OCI-LY3 (cell line): ENCODE results near the gene RPRML.

Experiments used
- H2AFZ ChIP-seq: fragments of 200-600, 300-600 bp; shearing (Covaris generic); 2 replicates; pipeline ENCODE4 v1.6.0; 2014; ENCODE audit warnings: antibody characterized with exemption, low read depth, low read length
- H3K27ac ChIP-seq: fragments of 200-600, 300-600 bp; sonication (generic); 2 replicates; pipeline ENCODE4 v1.5.1; 2014; ENCODE audit warnings: mild to moderate bottlenecking, low read length, moderate library complexity, mixed read lengths
- H3K27me3 ChIP-seq: fragments of 200-600, 300-600 bp; sonication (generic); 2 replicates; pipeline ENCODE4 v1.6.1; 2014; ENCODE audit warnings: low read depth, low read length, mixed read lengths
- H3K36me3 ChIP-seq: fragments of 200-600, 300-600 bp; sonication (generic); replicated peaks from 2 replicates; pipeline ENCODE3; 2014; ENCODE audit warnings: low read depth, low read length, mixed read lengths
- H3K4me1 ChIP-seq: fragments of 300-600, 200-600 bp; sonication (generic); 2 replicates; pipeline ENCODE4 v1.6.1; 2014; ENCODE audit warnings: low read length, mixed read lengths
- H3K4me2 ChIP-seq: fragments of 200-600, 300-600 bp; sonication (generic); 2 replicates; pipeline ENCODE4 v1.6.1; 2014; ENCODE audit warnings: low read length, mixed read lengths
- H3K4me3 ChIP-seq: fragments of 300-600, 200-600 bp; sonication (generic); 2 replicates; pipeline ENCODE4 v1.5.1; 2014; ENCODE audit warnings: antibody characterized with exemption, mild to moderate bottlenecking, low read length, moderate library complexity
- H3K79me2 ChIP-seq: fragments of 300-600, 200-600 bp; shearing (Covaris generic); 2 replicates; pipeline ENCODE4 v1.6.1; 2014; ENCODE audit warnings: mild to moderate bottlenecking, low read length, mixed read lengths
- H3K9ac ChIP-seq: fragments of 300-600, 200-600 bp; shearing (Covaris generic); 2 replicates; pipeline ENCODE4 v1.6.0; 2014; ENCODE audit warnings: mild to moderate bottlenecking, low read length, moderate library complexity
- H3K9me3 ChIP-seq: fragments of 200-600, 300-600 bp; shearing (Covaris generic); 2 replicates; pipeline ENCODE4 v1.6.1; 2014; ENCODE audit warnings: low read length, mixed read lengths; ENCODE audit not compliant: insufficient read depth
- H4K20me1 ChIP-seq: fragments of 200-600, 300-600 bp; sonication (generic); 2 replicates; pipeline ENCODE4 v1.6.1; 2016; ENCODE audit warnings: low read length, mixed read lengths; ENCODE audit not compliant: insufficient read depth
- EZH2phosphoT487 ChIP-seq: fragments of 200-600 bp; shearing (Covaris generic); IDR thresholded peaks from 2 replicates; pipeline ENCODE4 v1.6.1; 2018; ENCODE audit warnings: antibody characterized with exemption, mixed run types, low read depth
- TF ChIP-seq, protein P1 (sequence below): fragments of 200-600, 300-600 bp; sonication (generic); IDR thresholded peaks from 2 replicates; pipeline ENCODE4 v1.5.1; 2014; ENCODE audit warnings: antibody characterized with exemption, low read length, low read depth

RPRML gene

DNA sequence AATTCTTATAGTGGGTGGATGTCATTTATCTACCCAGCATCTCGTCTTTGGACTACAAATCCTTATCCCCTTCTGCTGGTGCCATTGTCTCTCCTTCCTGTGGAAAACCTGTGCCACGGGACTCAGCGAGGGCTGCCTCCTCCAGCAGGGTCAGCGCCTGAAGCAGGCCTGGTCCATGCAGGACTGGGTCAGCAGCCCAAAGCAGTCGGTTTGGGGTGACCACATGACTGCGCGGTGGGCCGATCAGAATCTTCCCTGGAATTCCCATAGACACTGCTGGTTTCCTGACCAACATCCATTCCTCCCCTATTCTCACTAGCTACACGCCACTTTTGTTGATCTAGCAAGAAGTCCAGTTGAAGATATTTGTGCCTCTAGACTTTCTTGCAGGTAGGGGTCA, 26.9 kb downstream of the RPRML start:
- no peak overlapping the region for H3K27ac ChIP-seq
- TF ChIP-seq EZH2phosphoT487: no peak
- TF ChIP-seq, protein P1, sequence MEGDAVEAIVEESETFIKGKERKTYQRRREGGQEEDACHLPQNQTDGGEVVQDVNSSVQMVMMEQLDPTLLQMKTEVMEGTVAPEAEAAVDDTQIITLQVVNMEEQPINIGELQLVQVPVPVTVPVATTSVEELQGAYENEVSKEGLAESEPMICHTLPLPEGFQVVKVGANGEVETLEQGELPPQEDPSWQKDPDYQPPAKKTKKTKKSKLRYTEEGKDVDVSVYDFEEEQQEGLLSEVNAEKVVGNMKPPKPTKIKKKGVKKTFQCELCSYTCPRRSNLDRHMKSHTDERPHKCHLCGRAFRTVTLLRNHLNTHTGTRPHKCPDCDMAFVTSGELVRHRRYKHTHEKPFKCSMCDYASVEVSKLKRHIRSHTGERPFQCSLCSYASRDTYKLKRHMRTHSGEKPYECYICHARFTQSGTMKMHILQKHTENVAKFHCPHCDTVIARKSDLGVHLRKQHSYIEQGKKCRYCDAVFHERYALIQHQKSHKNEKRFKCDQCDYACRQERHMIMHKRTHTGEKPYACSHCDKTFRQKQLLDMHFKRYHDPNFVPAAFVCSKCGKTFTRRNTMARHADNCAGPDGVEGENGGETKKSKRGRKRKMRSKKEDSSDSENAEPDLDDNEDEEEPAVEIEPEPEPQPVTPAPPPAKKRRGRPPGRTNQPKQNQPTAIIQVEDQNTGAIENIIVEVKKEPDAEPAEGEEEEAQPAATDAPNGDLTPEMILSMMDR: no peak
- no peaks in the 10 kb centered on the region for H3K9me3 ChIP-seq
- H2AFZ ChIP-seq: no peak overlapping the region
- H3K27me3 ChIP-seq: 0 out of 2 replicates have a peak, but pooled peaks cover 6% of the 10 kb centered on the region
- no peaks in the 10 kb centered on the region for H3K79me2 ChIP-seq
- H3K4me3 ChIP-seq: no peak overlapping the region
- H4K20me1 ChIP-seq: no peaks in the 10 kb centered on the region
- no peak overlapping the region for H3K4me2 ChIP-seq
- no peaks in the 10 kb centered on the region for H3K36me3 ChIP-seq
- H3K9ac ChIP-seq: no peak overlapping the region
- H3K4me1 ChIP-seq: no peaks in the 10 kb centered on the region

DNA sequence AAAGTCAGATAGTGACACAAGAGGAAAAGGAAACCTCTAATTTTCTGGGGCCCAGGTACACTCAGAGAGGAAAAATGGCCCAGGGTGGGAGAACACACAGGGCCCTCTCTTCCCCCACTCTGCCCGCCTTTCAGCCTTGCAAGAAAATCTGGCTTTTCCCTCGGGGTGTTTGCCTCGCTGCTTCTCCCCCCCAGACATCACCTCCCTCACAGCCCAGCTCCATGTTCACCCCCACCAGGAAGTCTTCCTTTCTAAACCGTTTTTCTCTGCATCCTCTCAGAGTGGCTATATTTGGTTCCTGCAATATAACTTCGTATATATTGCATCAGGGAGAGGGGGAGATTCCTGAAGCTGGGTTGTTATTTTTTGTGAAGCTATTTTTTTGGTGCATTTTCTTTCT, 27.3 kb downstream of the RPRML start:
- TF ChIP-seq, protein P1: no peak
- no peak for TF ChIP-seq EZH2phosphoT487

GRCh38 chr17:46950997-46951621, 27.9 kb downstream of the RPRML start:
- TF ChIP-seq, protein P1: no peak
- TF ChIP-seq EZH2phosphoT487: no peak
- H3K27ac ChIP-seq: no peak overlapping the region
- H3K79me2 ChIP-seq: no peaks in the 10 kb centered on the region
- no peaks in the 10 kb centered on the region for H3K9me3 ChIP-seq
- no peak overlapping the region for H3K9ac ChIP-seq
- no peaks in the 10 kb centered on the region for H4K20me1 ChIP-seq
- H3K27me3 ChIP-seq: peaks cover 8% of the 10 kb centered on the region; the same call in 1 of the 2 replicates
- H3K4me3 ChIP-seq: no peak overlapping the region
- no peaks in the 10 kb centered on the region for H3K4me1 ChIP-seq
- H2AFZ ChIP-seq: no peak overlapping the region
- no peak overlapping the region for H3K4me2 ChIP-seq
- no peaks in the 10 kb centered on the region for H3K36me3 ChIP-seq

More for the DNA sequence above, 27.3 kb downstream of the RPRML start:
- H3K36me3 ChIP-seq: no peaks in the 10 kb centered on the region
- no peaks in the 10 kb centered on the region for H3K4me1 ChIP-seq
- H3K79me2 ChIP-seq: no peaks in the 10 kb centered on the region
- no peaks in the 10 kb centered on the region for H4K20me1 ChIP-seq
- H3K9me3 ChIP-seq: no peaks in the 10 kb centered on the region
- no peak overlapping the region for H2AFZ ChIP-seq
- H3K27me3 ChIP-seq: peaks cover 8% of the 10 kb centered on the region; the same call in 1 of the 2 replicates
- H3K4me3 ChIP-seq: no peak overlapping the region
- H3K9ac ChIP-seq: no peak overlapping the region
- no peak overlapping the region for H3K27ac ChIP-seq
- H3K4me2 ChIP-seq: no peak overlapping the region

DNA sequence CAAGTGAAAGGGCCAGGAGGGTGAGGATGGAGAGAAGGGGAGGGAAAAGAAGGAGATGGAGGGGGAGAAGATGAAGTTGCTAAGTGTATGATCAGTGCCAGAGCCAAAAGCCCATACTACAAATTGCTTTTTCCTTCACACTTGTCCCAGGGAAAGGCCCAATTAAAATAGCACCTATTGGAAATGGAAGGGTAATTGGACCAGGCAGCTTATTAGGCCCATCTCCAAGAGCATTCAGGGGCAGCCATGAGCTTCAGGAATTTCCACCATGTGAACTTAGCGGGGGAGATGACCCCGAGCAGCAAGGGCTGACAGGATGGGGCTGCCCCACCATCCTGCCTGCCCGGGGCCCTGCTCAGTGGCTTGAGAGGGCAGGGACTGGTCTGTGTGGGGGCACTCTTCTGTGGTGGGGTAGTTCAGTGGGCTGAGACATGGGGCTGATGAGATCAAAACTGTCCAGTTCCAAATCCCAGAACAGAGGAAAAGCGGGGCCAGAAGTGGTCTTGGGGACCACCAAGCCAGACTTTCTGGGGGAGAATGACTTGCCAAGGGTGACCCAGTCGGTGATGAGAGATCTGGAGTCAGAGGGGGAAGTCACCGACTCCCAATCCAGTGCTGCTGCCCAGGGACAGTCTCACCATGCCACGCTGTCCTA, 28.6 kb downstream of the RPRML start:
- H3K9me3 ChIP-seq: no peaks in the 10 kb centered on the region
- no peak for TF ChIP-seq EZH2phosphoT487
- TF ChIP-seq, protein P1: no peak
- H3K27ac ChIP-seq: no peak overlapping the region

More for the DNA sequence above, 28.6 kb downstream of the RPRML start:
- H4K20me1 ChIP-seq: no peaks in the 10 kb centered on the region
- H3K9ac ChIP-seq: no peak overlapping the region
- no peaks in the 10 kb centered on the region for H3K36me3 ChIP-seq
- H3K4me1 ChIP-seq: no peaks in the 10 kb centered on the region
- H3K79me2 ChIP-seq: no peaks in the 10 kb centered on the region
- peaks cover 8% of the 10 kb centered on the region; the same call in 1 of the 2 replicates for H3K27me3 ChIP-seq
- H2AFZ ChIP-seq: no peak overlapping the region
- no peak overlapping the region for H3K4me2 ChIP-seq
- H3K4me3 ChIP-seq: no peak overlapping the region
